ENCODE measurements around the gene MICALL1. TPM values are rescaled to one million over a fixed set of nuclear protein-coding genes. Genes with fewer than 3 reads are reported as not detected.

MICALL1 gene
- total RNA-seq, 1 donor from 2014 or later, result 48.2 TPM

DNA sequence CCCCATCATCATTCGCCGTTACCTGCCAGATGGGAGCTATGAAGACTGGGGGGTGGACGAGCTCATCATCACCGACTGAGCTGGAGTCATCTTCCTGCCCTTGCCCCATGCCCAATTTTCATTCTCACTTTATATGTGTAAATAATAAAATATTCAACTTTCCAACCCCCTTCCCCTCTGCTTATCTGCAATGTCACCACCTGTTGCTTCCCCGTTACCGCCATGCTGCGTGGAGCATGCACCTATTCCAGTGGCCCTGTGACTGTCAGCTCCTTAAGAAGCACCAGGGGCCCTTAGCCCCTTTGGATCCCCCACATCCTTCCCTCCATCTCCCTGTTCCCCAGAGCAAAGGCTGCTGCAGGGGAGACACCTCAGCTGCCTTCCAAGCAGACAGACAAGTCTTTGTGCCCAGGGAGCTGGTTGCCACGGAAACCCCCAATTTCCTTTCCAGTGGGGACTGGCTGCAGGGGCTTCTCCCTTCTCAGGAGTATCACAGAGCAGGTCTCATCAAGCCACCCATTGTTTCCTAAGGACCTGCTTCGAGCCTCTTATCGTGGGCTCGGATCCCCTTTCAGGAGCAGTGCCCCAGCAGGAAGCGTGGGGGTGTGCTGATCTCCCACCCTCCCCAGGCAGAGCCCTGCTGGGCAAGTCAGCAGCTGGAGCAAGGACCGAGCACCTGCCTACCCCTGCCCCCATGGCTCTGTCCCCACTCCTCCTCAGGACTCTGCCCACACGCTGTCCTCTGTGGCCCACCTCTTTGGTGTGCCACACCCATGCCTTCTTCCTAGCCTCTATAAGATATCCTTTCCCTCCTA is 61.7 kb downstream of the MICALL1 start:
- Mint-ChIP-seq H3K36me3 (peaks cover 21% of the 10 kb centered on the region), H3K27ac (no peak overlapping the region), H3K4me1 (peaks cover 12% of the 10 kb centered on the region), H3K9me3 (no peaks in the 10 kb centered on the region), H3K4me3 (no peak overlapping the region), H3K27me3 (ENCODE audit: low read depth) (no peaks in the 10 kb centered on the region)
- no peak for TF ChIP-seq CTCF (IDR thresholded peaks at IDR 0.05; ENCODE audit: unreplicated experiment)
- DNase-seq (ENCODE audit: low spot score in 2 of 2, unreplicated experiment in 2 of 2), result no peak

- H3K27ac Mint-ChIP-seq, result no peak overlapping the region
- H3K27me3 Mint-ChIP-seq (ENCODE audit: low read depth), result no peaks in the 10 kb centered on the region
- peaks cover 21% of the 10 kb centered on the region for H3K36me3 Mint-ChIP-seq
- no peaks in the 10 kb centered on the region for H3K9me3 Mint-ChIP-seq
- no peak overlapping the region for H3K4me3 Mint-ChIP-seq
- no peak for DNase-seq (ENCODE audit: low spot score in 2 of 2, unreplicated experiment in 2 of 2)
- no peak for TF ChIP-seq CTCF (IDR thresholded peaks at IDR 0.05; ENCODE audit: unreplicated experiment)
- peaks cover 12% of the 10 kb centered on the region for H3K4me1 Mint-ChIP-seq
Observed at GRCh38 chr22:37968452-37969251, 62.6 kb downstream of the MICALL1 start.

DNA sequence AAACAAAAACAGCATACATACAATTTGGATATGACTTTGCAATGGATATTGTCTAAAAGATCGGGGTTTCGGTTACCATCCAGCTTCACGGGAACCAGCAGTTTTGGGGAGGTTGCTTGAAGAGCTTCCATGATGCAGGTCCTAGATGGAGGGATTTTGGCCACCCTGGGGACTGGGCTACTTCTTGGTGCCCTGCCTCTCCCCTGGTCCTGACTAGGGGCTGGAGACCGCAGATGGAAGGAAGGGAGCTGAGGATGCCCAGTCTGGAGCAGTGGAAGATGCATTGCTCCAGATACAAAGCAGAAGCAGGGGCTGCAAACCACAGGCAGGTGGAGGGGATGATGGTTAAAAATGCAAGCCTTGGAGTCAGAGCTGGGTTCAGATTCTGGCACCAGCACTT is 64.8 kb downstream of the MICALL1 start:
- H3K36me3 Mint-ChIP-seq, result peaks cover 18% of the 10 kb centered on the region
- H3K4me3 Mint-ChIP-seq, result no peak overlapping the region
- H3K27ac Mint-ChIP-seq, result no peak overlapping the region
- H3K27me3 Mint-ChIP-seq (ENCODE audit: low read depth), result no peaks in the 10 kb centered on the region
- peaks cover 11% of the 10 kb centered on the region for H3K4me1 Mint-ChIP-seq
- DNase-seq (ENCODE audit: low spot score in 2 of 2, unreplicated experiment in 2 of 2), result no peak
- H3K9me3 Mint-ChIP-seq, result no peaks in the 10 kb centered on the region
- no peak for TF ChIP-seq CTCF (IDR thresholded peaks at IDR 0.05; ENCODE audit: unreplicated experiment)

- Mint-ChIP-seq H3K4me3 (no peak overlapping the region), H3K27me3 (ENCODE audit: low read depth) (no peaks in the 10 kb centered on the region), H3K4me1 (peaks cover 11% of the 10 kb centered on the region), H3K9me3 (no peaks in the 10 kb centered on the region), H3K27ac (peak overlapping the region; percentile 47), H3K36me3 (peaks cover 21% of the 10 kb centered on the region)
- no peak for TF ChIP-seq CTCF (IDR thresholded peaks at IDR 0.05; ENCODE audit: unreplicated experiment)
- DNase-seq (ENCODE audit: low spot score in 2 of 2, unreplicated experiment in 2 of 2), result no peak
Observed at GRCh38 chr22:37971475-37972434, 65.7 kb downstream of the MICALL1 start.

DNA sequence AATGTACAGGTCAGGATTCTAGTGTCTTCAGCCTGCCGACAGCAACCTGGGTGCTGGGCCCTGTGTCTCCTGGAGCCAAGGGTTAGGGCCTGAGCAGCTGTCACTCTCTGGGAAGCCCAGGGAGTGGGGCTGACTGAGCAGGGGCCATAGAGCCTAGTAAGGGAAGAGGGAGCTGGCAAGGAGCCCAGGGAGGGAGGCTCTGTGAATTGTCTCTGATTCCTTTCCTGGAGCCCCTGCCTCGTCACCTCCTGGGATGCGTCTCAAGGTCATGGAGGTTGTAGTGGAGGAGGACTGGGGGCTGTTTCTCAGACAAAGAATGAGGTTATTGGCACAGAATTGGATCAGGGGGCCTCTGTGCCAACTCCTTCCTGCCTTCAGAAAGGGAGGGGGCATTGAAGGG is 66.4 kb downstream of the MICALL1 start:
- TF ChIP-seq CTCF (IDR thresholded peaks at IDR 0.05; ENCODE audit: unreplicated experiment), result no peak
- no peak overlapping the region for H3K4me3 Mint-ChIP-seq
- peak in 1 of 2 experiments; percentile 48 for DNase-seq (ENCODE audit: low spot score in 2 of 2, unreplicated experiment in 2 of 2)
- H3K27me3 Mint-ChIP-seq (ENCODE audit: low read depth), result no peaks in the 10 kb centered on the region
- peaks cover 18% of the 10 kb centered on the region for H3K36me3 Mint-ChIP-seq
- H3K4me1 Mint-ChIP-seq, result peaks cover 11% of the 10 kb centered on the region
- peak overlapping the region; percentile 47 for H3K27ac Mint-ChIP-seq
- no peaks in the 10 kb centered on the region for H3K9me3 Mint-ChIP-seq
